H1 (cell line): ENCODE measurements around the gene RBM45. TPM values are rescaled to one million over a fixed set of nuclear protein-coding genes. Genes with fewer than 3 reads are reported as not detected.

Experiments
- CTCF ChIA-PET: fragments of 300-600 bp; sonication (Branson Sonifier 250); formaldehyde crosslinking; loops from one replicate; lab custom pipeline; 2021; ENCODE audit not compliant: partially characterized antibody; lab: Charles Lee
- POLR2A ChIA-PET: fragments of 300-600 bp; sonication (Branson Sonifier 250); formaldehyde crosslinking; loops from one replicate; lab custom pipeline; 2021; ENCODE audit warnings: inconsistent platforms; ENCODE audit not compliant: partially characterized antibody; lab: Charles Lee
- DNase-seq, 2 experiments: peaks; one replicate each; pipeline versions ENCODE4 v3.0.0 to v3.0.0-alpha.2; 2010 to 2022; ENCODE audit warnings: low spot score in 2 of 2, low read depth in 1 of 2, mixed read lengths in 1 of 2
- FAIRE-seq: peaks from 2 replicates; lab custom pipeline; 2011; peaks lifted over from hg19 to GRCh38; lab: Jason Lieb, UNC
- H2AFZ ChIP-seq: 2 replicates; pipeline ENCODE4 v1.8.1; 2012; ENCODE audit warnings: low read length, inconsistent platforms
- H2AK5ac ChIP-seq: 2 replicates; pipeline ENCODE4 v1.6.1; 2013; ENCODE audit warnings: low read depth, low read length
- H2BK120ac ChIP-seq: replicated peaks from 2 replicates; pipeline ENCODE3; 2013; ENCODE audit warnings: low read depth, low read length, inconsistent platforms
- H2BK12ac ChIP-seq: 2 replicates; pipeline ENCODE4 v1.6.1; 2013; ENCODE audit warnings: low read depth, low read length
- H2BK15ac ChIP-seq: 2 replicates; pipeline ENCODE4 v1.6.1; 2013; ENCODE audit warnings: low read length
- H2BK20ac ChIP-seq: 2 replicates; pipeline ENCODE4 v1.6.1; 2013; ENCODE audit warnings: low read length
- H2BK5ac ChIP-seq: 2 replicates; pipeline ENCODE4 v1.6.1; 2013; ENCODE audit warnings: low read depth, low read length
- H3K14ac ChIP-seq: 2 replicates; pipeline ENCODE4 v1.6.1; 2013; ENCODE audit warnings: inconsistent platforms; ENCODE audit not compliant: insufficient read length
- H3K18ac ChIP-seq: 2 replicates; pipeline ENCODE4 v1.6.1; 2013; ENCODE audit warnings: low read length; ENCODE audit errors: extremely low read depth
- H3K23ac ChIP-seq: 2 replicates; pipeline ENCODE4 v1.6.1; 2013; ENCODE audit warnings: inconsistent platforms; ENCODE audit not compliant: insufficient read length
- H3K23me2 ChIP-seq: 2 replicates; pipeline ENCODE4 v1.6.1; 2013; ENCODE audit warnings: low read depth, low read length
- H3K27ac ChIP-seq: 2 replicates; pipeline ENCODE4 v1.6.1; 2011; ENCODE audit warnings: low read depth, low read length, inconsistent platforms
- H3K27me3 ChIP-seq, 4 experiments: replicated peaks in 1 of 4; 1 replicate in 1 of 4; 2 replicates in 3 of 4; pipeline versions ENCODE4 v1.6.1 to v1.8.1; 2011 to 2013; ENCODE audit warnings: low read length in 3 of 4, mild to moderate bottlenecking in 3 of 4, inconsistent platforms in 2 of 4, mixed read lengths in 2 of 4, moderate library complexity in 1 of 4; ENCODE audit not compliant: control insufficient read depth in 3 of 4, insufficient read depth in 3 of 4; ENCODE audit errors: extremely low read depth in 1 of 4
- H3K36me3 ChIP-seq, 4 experiments: 2 replicates each; pipeline versions ENCODE4 v1.6.1 to v1.8.1; 2011 to 2013; ENCODE audit warnings: mild to moderate bottlenecking in 4 of 4, low read length in 3 of 4, moderate library complexity in 2 of 4, control low read depth in 1 of 4, inconsistent platforms in 1 of 4; ENCODE audit not compliant: insufficient read depth in 4 of 4, control insufficient read depth in 2 of 4
- H3K4ac ChIP-seq: replicated peaks from 2 replicates; pipeline ENCODE3; 2013; ENCODE audit warnings: low read length, low read depth, mixed read lengths, inconsistent platforms; ENCODE audit not compliant: insufficient read length
- H3K4me1 ChIP-seq, 4 experiments: replicated peaks in 1 of 4; 1 replicate in 1 of 4; 2 replicates in 3 of 4; pipeline versions ENCODE4 v1.6.1 to v1.8.1; 2011 to 2013; ENCODE audit warnings: low read length in 3 of 4, inconsistent platforms in 2 of 4, mixed read lengths in 1 of 4; ENCODE audit not compliant: insufficient read depth in 4 of 4, control insufficient read depth in 3 of 4
- H3K4me2 ChIP-seq, 2 experiments: 2 replicates each; pipeline versions ENCODE4 v1.6.1 to v1.8.1; 2011 to 2013; ENCODE audit warnings: low read depth in 2 of 2, low read length in 2 of 2, control low read depth in 1 of 2, inconsistent platforms in 1 of 2, mild to moderate bottlenecking in 1 of 2; ENCODE audit not compliant: insufficient read depth in 1 of 2
- H3K4me3 ChIP-seq, 4 experiments: fragments of 200-600, 300-600 bp in 1 of 4; sonication (generic), shearing (Covaris generic), sonication (Bioruptor Twin) in 1 of 4; 2 replicates each; pipeline versions ENCODE4 v1.5.1 to v1.8.1; 2011 to 2016; ENCODE audit warnings: low read length in 4 of 4, low read depth in 3 of 4, control low read depth in 2 of 4, inconsistent platforms in 2 of 4, mild to moderate bottlenecking in 2 of 4, mixed read lengths in 1 of 4, moderate library complexity in 1 of 4; ENCODE audit not compliant: insufficient read depth in 2 of 4; ENCODE audit errors: extremely low read depth in 1 of 4
- H3K56ac ChIP-seq: replicated peaks from 2 replicates; pipeline ENCODE3; 2013; ENCODE audit warnings: low read depth, mild to moderate bottlenecking, mixed read lengths, low read length, inconsistent platforms; ENCODE audit not compliant: insufficient read length
- H3K79me1 ChIP-seq: 2 replicates; pipeline ENCODE4 v1.6.1; 2013; ENCODE audit warnings: low read depth, low read length, control low read depth
- H3K79me2 ChIP-seq, 2 experiments: 2 replicates each; pipeline versions ENCODE4 v1.6.1 to v1.8.1; 2012 to 2013; ENCODE audit warnings: low read length in 2 of 2, mild to moderate bottlenecking in 2 of 2, inconsistent platforms in 1 of 2; ENCODE audit not compliant: insufficient read depth in 2 of 2, control insufficient read depth in 1 of 2
- H3K9ac ChIP-seq, 4 experiments: replicated peaks in 1 of 4; 1 replicate in 1 of 4; 2 replicates in 3 of 4; pipeline versions ENCODE4 v1.6.1 to v1.8.1; 2011 to 2013; ENCODE audit warnings: low read depth in 3 of 4, low read length in 3 of 4, control low read depth in 2 of 4, mild to moderate bottlenecking in 2 of 4, moderate library complexity in 2 of 4, inconsistent platforms in 1 of 4; ENCODE audit errors: extremely low read depth in 1 of 4
- H3K9me3 ChIP-seq, 2 experiments: 2 replicates each; pipeline versions ENCODE4 v1.6.1 to v1.8.1; 2012 to 2013; ENCODE audit warnings: mild to moderate bottlenecking in 2 of 2, moderate library complexity in 2 of 2, control low read depth in 1 of 2, inconsistent platforms in 1 of 2, low read depth in 1 of 2, low read length in 1 of 2, mixed read lengths in 1 of 2; ENCODE audit not compliant: insufficient read depth in 2 of 2
- H4K20me1 ChIP-seq, 2 experiments: replicated peaks in 1 of 2; 2 replicates each; pipeline versions ENCODE3 to v1.8.1; 2011 to 2013; ENCODE audit warnings: inconsistent platforms in 2 of 2, low read length in 2 of 2, mild to moderate bottlenecking in 1 of 2; ENCODE audit not compliant: insufficient read depth in 2 of 2, control insufficient read depth in 1 of 2
- H4K5ac ChIP-seq: 2 replicates; pipeline ENCODE4 v1.6.1; 2013; ENCODE audit warnings: low read length, low read depth, mixed read lengths, inconsistent platforms; ENCODE audit not compliant: insufficient read length
- H4K8ac ChIP-seq: 2 replicates; pipeline ENCODE4 v1.8.0; 2013; ENCODE audit warnings: mild to moderate bottlenecking, moderate library complexity, low read length, inconsistent platforms; ENCODE audit not compliant: insufficient read depth; ENCODE audit errors: extremely low read depth
- H4K91ac ChIP-seq: replicated peaks from 2 replicates; pipeline ENCODE3; 2013; ENCODE audit warnings: low read length, mixed read lengths, inconsistent platforms; ENCODE audit not compliant: insufficient read length
- CEBPB ChIP-seq: IDR thresholded peaks from 2 replicates; pipeline ENCODE4 v1.6.1; 2012; ENCODE audit warnings: low read depth, low read length
- CTBP2 ChIP-seq: IDR thresholded peaks from 2 replicates; pipeline ENCODE4 v1.7.0; 2011; ENCODE audit warnings: borderline replicate concordance, mild to moderate bottlenecking, moderate library complexity, mixed read lengths, low read length; ENCODE audit not compliant: insufficient read depth, insufficient read length
- KDM1A ChIP-seq: fragments of 200-600, 300-600 bp; sonication (generic); IDR thresholded peaks from 2 replicates; pipeline ENCODE4 v1.7.1; 2016; ENCODE audit warnings: mild to moderate bottlenecking, low read length, borderline replicate concordance
- POLR2AphosphoS5 ChIP-seq: IDR thresholded peaks from 2 replicates; pipeline ENCODE4 v1.6.1; 2011; ENCODE audit warnings: low read depth, low read length
- RFX5 ChIP-seq: IDR thresholded peaks from 2 replicates; pipeline ENCODE4 v1.6.1; 2011; ENCODE audit warnings: low read depth, low read length, improper control_type of control experiment, borderline replicate concordance
- SAP30 ChIP-seq: fragments of 300-600 bp; sonication (generic); IDR thresholded peaks from 2 replicates; pipeline ENCODE4 v1.7.1; 2012; ENCODE audit warnings: low read length, moderate library complexity, mild to moderate bottlenecking, inconsistent platforms; ENCODE audit not compliant: insufficient read depth, insufficient replicate concordance
- SP2 ChIP-seq: IDR thresholded peaks from 2 replicates; pipeline ENCODE4 v1.6.1; 2012; ENCODE audit warnings: mild to moderate bottlenecking, low read length, inconsistent platforms
- SP4 ChIP-seq: IDR thresholded peaks from 2 replicates; pipeline ENCODE4 v1.6.1; 2012; ENCODE audit warnings: low read length, inconsistent platforms
- TAF1 ChIP-seq: IDR thresholded peaks from 2 replicates; pipeline ENCODE4 v1.6.1; 2011; ENCODE audit warnings: mild to moderate bottlenecking, low read depth, low read length
- TBP ChIP-seq: IDR thresholded peaks from 2 replicates; pipeline ENCODE4 v1.6.1; 2011; ENCODE audit warnings: low read depth, low read length, improper control_type of control experiment
- WGBS, 2 experiments: shearing (Covaris generic) in 1 of 2; methylation state at CpG; one replicate each; pipeline versions ENCODE4 v1.1.6 to v1.1.7; 2013 to 2015; ENCODE audit warnings: low lambda C conversion rate in 2 of 2, mixed read lengths in 2 of 2, inconsistent platforms in 1 of 2, low coverage in 1 of 2, missing lambda C conversion rate in 1 of 2; ENCODE audit not compliant: insufficient replicate concordance in 2 of 2, insufficient coverage in 1 of 2, insufficient read length in 1 of 2; ENCODE audit errors: extremely low coverage in 1 of 2, missing lambda C conversion rate in 1 of 2; 5-methylcytosine and 5-hydroxymethylcytosine counted together
- polyA plus RNA-seq, 7 experiments: library from polyadenylated mRNA; depleted of rRNA in 3 of 7; stranded (reverse) in 5 of 7; unstranded in 2 of 7; fragments of >200 nt in 5 of 7; fragments of 200-250 nt in 2 of 7; gene quantifications; 1 replicate in 5 of 7; 2 replicates in 1 of 7; 4 replicates in 1 of 7; pipeline versions ENCODE4 v1.2.1 to v1.2.3, GENCODE V29; 2011 to 2013; ENCODE audit warnings: missing spikeins in 2 of 7, mixed read lengths in 2 of 7
- total RNA-seq: library from RNA; stranded (reverse); fragmentation: NEBNext Ultra II Directional; extraction: Animal tissue kit (Norgen Biotek cat#: 25700); gene quantifications from 2 replicates; pipeline ENCODE4 v1.2.1, GENCODE V29; 2021

RBM45 gene
- total and polyA plus RNA-seq, 2 of the 8 experiments (the other 6 are each of a cell fraction or from before 2014, with no cell fraction given) = 4.7 to 10.4 TPM

- 0% methylated on average over 1 of the region's 1 CpG; no CpG with 5 or more reads in 1 of the 2 experiments for WGBS, 2 experiments
- Histone ChIP-seq H3K36me3 (no peaks in the 10 kb centered on the region), H3K4me3 (no peak overlapping the region), H2AK5ac (no peak overlapping the region), H4K91ac (no peak overlapping the region), H4K5ac (no peak overlapping the region), H3K79me1 (no peaks in the 10 kb centered on the region), H3K18ac (no peak overlapping the region), H3K23me2 (no peaks in the 10 kb centered on the region), H3K9ac (no peak overlapping the region), H2BK5ac (no peak overlapping the region), H3K23ac (no peak overlapping the region), H2BK20ac (no peak overlapping the region), H3K9me3 (no peaks in the 10 kb centered on the region), H3K27ac (no peak overlapping the region), H4K8ac (no peak overlapping the region), H2BK120ac (no peak overlapping the region), H3K4me1 (no peaks in the 10 kb centered on the region), H3K27me3 (no peaks in the 10 kb centered on the region), H3K4me2 (no peak overlapping the region), H4K20me1 (no peaks in the 10 kb centered on the region), H2AFZ (no peak overlapping the region), H3K56ac (no peak overlapping the region), H3K4ac (no peak overlapping the region), H2BK12ac (no peak overlapping the region), H3K79me2 (no peaks in the 10 kb centered on the region), H2BK15ac (no peak overlapping the region), H3K14ac (no peak overlapping the region)
- ChIA-PET POLR2A (no interaction called here), CTCF (no interaction called here)
- FAIRE-seq = no peak
- DNase-seq = no peak
- TF ChIP-seq CTBP2 = no peak
- no peak for TF ChIP-seq SAP30
- TF ChIP-seq KDM1A = no peak
- no peak for TF ChIP-seq CEBPB
- no peak for TF ChIP-seq POLR2AphosphoS5
- TF ChIP-seq TBP = no peak
- no peak for TF ChIP-seq TAF1
- no peak for TF ChIP-seq RFX5
- TF ChIP-seq SP4 = no peak
- no peak for TF ChIP-seq SP2
These were observed 51.7 kb downstream of the RBM45 start for GRCh38 chr2:178163911-178164310.
